H1 (cell line): ENCODE results near the gene CIBAR2. TPM values are rescaled to one million over a fixed set of nuclear protein-coding genes. Genes with fewer than 3 reads are reported as not detected.

Source experiments
- CTCF ChIA-PET: fragments of 300-600 bp; sonication (Branson Sonifier 250); formaldehyde crosslinking; loops from one replicate; lab custom pipeline; 2021; ENCODE audit not compliant: partially characterized antibody; lab: Charles Lee
- POLR2A ChIA-PET: fragments of 300-600 bp; sonication (Branson Sonifier 250); formaldehyde crosslinking; loops from one replicate; lab custom pipeline; 2021; ENCODE audit warnings: inconsistent platforms; ENCODE audit not compliant: partially characterized antibody; lab: Charles Lee
- DNase-seq, 2 experiments: peaks; one replicate each; pipeline versions ENCODE4 v3.0.0 to v3.0.0-alpha.2; 2010 to 2022; ENCODE audit warnings: low spot score in 2 of 2, low read depth in 1 of 2, mixed read lengths in 1 of 2
- FAIRE-seq: peaks from 2 replicates; lab custom pipeline; 2011; peaks lifted over from hg19 to GRCh38; lab: Jason Lieb, UNC
- H2AFZ ChIP-seq: 2 replicates; pipeline ENCODE4 v1.8.1; 2012; ENCODE audit warnings: low read length, inconsistent platforms
- H2AK5ac ChIP-seq: 2 replicates; pipeline ENCODE4 v1.6.1; 2013; ENCODE audit warnings: low read depth, low read length
- H2BK120ac ChIP-seq: replicated peaks from 2 replicates; pipeline ENCODE3; 2013; ENCODE audit warnings: low read depth, low read length, inconsistent platforms
- H2BK12ac ChIP-seq: 2 replicates; pipeline ENCODE4 v1.6.1; 2013; ENCODE audit warnings: low read depth, low read length
- H2BK15ac ChIP-seq: 2 replicates; pipeline ENCODE4 v1.6.1; 2013; ENCODE audit warnings: low read length
- H2BK20ac ChIP-seq: 2 replicates; pipeline ENCODE4 v1.6.1; 2013; ENCODE audit warnings: low read length
- H2BK5ac ChIP-seq: 2 replicates; pipeline ENCODE4 v1.6.1; 2013; ENCODE audit warnings: low read depth, low read length
- H3K14ac ChIP-seq: 2 replicates; pipeline ENCODE4 v1.6.1; 2013; ENCODE audit warnings: inconsistent platforms; ENCODE audit not compliant: insufficient read length
- H3K18ac ChIP-seq: 2 replicates; pipeline ENCODE4 v1.6.1; 2013; ENCODE audit warnings: low read length; ENCODE audit errors: extremely low read depth
- H3K23ac ChIP-seq: 2 replicates; pipeline ENCODE4 v1.6.1; 2013; ENCODE audit warnings: inconsistent platforms; ENCODE audit not compliant: insufficient read length
- H3K23me2 ChIP-seq: 2 replicates; pipeline ENCODE4 v1.6.1; 2013; ENCODE audit warnings: low read depth, low read length
- H3K27ac ChIP-seq: 2 replicates; pipeline ENCODE4 v1.6.1; 2011; ENCODE audit warnings: low read depth, low read length, inconsistent platforms
- H3K27me3 ChIP-seq, 4 experiments: replicated peaks in 1 of 4; 1 replicate in 1 of 4; 2 replicates in 3 of 4; pipeline versions ENCODE4 v1.6.1 to v1.8.1; 2011 to 2013; ENCODE audit warnings: low read length in 3 of 4, mild to moderate bottlenecking in 3 of 4, inconsistent platforms in 2 of 4, mixed read lengths in 2 of 4, moderate library complexity in 1 of 4; ENCODE audit not compliant: control insufficient read depth in 3 of 4, insufficient read depth in 3 of 4; ENCODE audit errors: extremely low read depth in 1 of 4
- H3K36me3 ChIP-seq, 4 experiments: 2 replicates each; pipeline versions ENCODE4 v1.6.1 to v1.8.1; 2011 to 2013; ENCODE audit warnings: mild to moderate bottlenecking in 4 of 4, low read length in 3 of 4, moderate library complexity in 2 of 4, control low read depth in 1 of 4, inconsistent platforms in 1 of 4; ENCODE audit not compliant: insufficient read depth in 4 of 4, control insufficient read depth in 2 of 4
- H3K4ac ChIP-seq: replicated peaks from 2 replicates; pipeline ENCODE3; 2013; ENCODE audit warnings: low read length, low read depth, mixed read lengths, inconsistent platforms; ENCODE audit not compliant: insufficient read length
- H3K4me1 ChIP-seq, 4 experiments: replicated peaks in 1 of 4; 1 replicate in 1 of 4; 2 replicates in 3 of 4; pipeline versions ENCODE4 v1.6.1 to v1.8.1; 2011 to 2013; ENCODE audit warnings: low read length in 3 of 4, inconsistent platforms in 2 of 4, mixed read lengths in 1 of 4; ENCODE audit not compliant: insufficient read depth in 4 of 4, control insufficient read depth in 3 of 4
- H3K4me2 ChIP-seq, 2 experiments: 2 replicates each; pipeline versions ENCODE4 v1.6.1 to v1.8.1; 2011 to 2013; ENCODE audit warnings: low read depth in 2 of 2, low read length in 2 of 2, control low read depth in 1 of 2, inconsistent platforms in 1 of 2, mild to moderate bottlenecking in 1 of 2; ENCODE audit not compliant: insufficient read depth in 1 of 2
- H3K4me3 ChIP-seq, 4 experiments: fragments of 200-600, 300-600 bp in 1 of 4; sonication (generic), shearing (Covaris generic), sonication (Bioruptor Twin) in 1 of 4; 2 replicates each; pipeline versions ENCODE4 v1.5.1 to v1.8.1; 2011 to 2016; ENCODE audit warnings: low read length in 4 of 4, low read depth in 3 of 4, control low read depth in 2 of 4, inconsistent platforms in 2 of 4, mild to moderate bottlenecking in 2 of 4, mixed read lengths in 1 of 4, moderate library complexity in 1 of 4; ENCODE audit not compliant: insufficient read depth in 2 of 4; ENCODE audit errors: extremely low read depth in 1 of 4
- H3K56ac ChIP-seq: replicated peaks from 2 replicates; pipeline ENCODE3; 2013; ENCODE audit warnings: low read depth, mild to moderate bottlenecking, mixed read lengths, low read length, inconsistent platforms; ENCODE audit not compliant: insufficient read length
- H3K79me1 ChIP-seq: 2 replicates; pipeline ENCODE4 v1.6.1; 2013; ENCODE audit warnings: low read depth, low read length, control low read depth
- H3K79me2 ChIP-seq, 2 experiments: 2 replicates each; pipeline versions ENCODE4 v1.6.1 to v1.8.1; 2012 to 2013; ENCODE audit warnings: low read length in 2 of 2, mild to moderate bottlenecking in 2 of 2, inconsistent platforms in 1 of 2; ENCODE audit not compliant: insufficient read depth in 2 of 2, control insufficient read depth in 1 of 2
- H3K9ac ChIP-seq, 4 experiments: replicated peaks in 1 of 4; 1 replicate in 1 of 4; 2 replicates in 3 of 4; pipeline versions ENCODE4 v1.6.1 to v1.8.1; 2011 to 2013; ENCODE audit warnings: low read depth in 3 of 4, low read length in 3 of 4, control low read depth in 2 of 4, mild to moderate bottlenecking in 2 of 4, moderate library complexity in 2 of 4, inconsistent platforms in 1 of 4; ENCODE audit errors: extremely low read depth in 1 of 4
- H3K9me3 ChIP-seq, 2 experiments: 2 replicates each; pipeline versions ENCODE4 v1.6.1 to v1.8.1; 2012 to 2013; ENCODE audit warnings: mild to moderate bottlenecking in 2 of 2, moderate library complexity in 2 of 2, control low read depth in 1 of 2, inconsistent platforms in 1 of 2, low read depth in 1 of 2, low read length in 1 of 2, mixed read lengths in 1 of 2; ENCODE audit not compliant: insufficient read depth in 2 of 2
- H4K20me1 ChIP-seq, 2 experiments: replicated peaks in 1 of 2; 2 replicates each; pipeline versions ENCODE3 to v1.8.1; 2011 to 2013; ENCODE audit warnings: inconsistent platforms in 2 of 2, low read length in 2 of 2, mild to moderate bottlenecking in 1 of 2; ENCODE audit not compliant: insufficient read depth in 2 of 2, control insufficient read depth in 1 of 2
- H4K5ac ChIP-seq: 2 replicates; pipeline ENCODE4 v1.6.1; 2013; ENCODE audit warnings: low read length, low read depth, mixed read lengths, inconsistent platforms; ENCODE audit not compliant: insufficient read length
- H4K8ac ChIP-seq: 2 replicates; pipeline ENCODE4 v1.8.0; 2013; ENCODE audit warnings: mild to moderate bottlenecking, moderate library complexity, low read length, inconsistent platforms; ENCODE audit not compliant: insufficient read depth; ENCODE audit errors: extremely low read depth
- H4K91ac ChIP-seq: replicated peaks from 2 replicates; pipeline ENCODE3; 2013; ENCODE audit warnings: low read length, mixed read lengths, inconsistent platforms; ENCODE audit not compliant: insufficient read length
- CBX5 ChIP-seq: fragments of 300-800, 300-1000 bp; sonication (generic); IDR thresholded peaks from 2 replicates; pipeline ENCODE4 v1.7.1; 2016; ENCODE audit warnings: antibody characterized with exemption, low read length, low read depth
- CTBP2 ChIP-seq: IDR thresholded peaks from 2 replicates; pipeline ENCODE4 v1.7.0; 2011; ENCODE audit warnings: borderline replicate concordance, mild to moderate bottlenecking, moderate library complexity, mixed read lengths, low read length; ENCODE audit not compliant: insufficient read depth, insufficient read length
- GABPA ChIP-seq: IDR thresholded peaks from 2 replicates; pipeline ENCODE4 v1.6.1; 2011; ENCODE audit warnings: mild to moderate bottlenecking, low read length, moderate library complexity, borderline replicate concordance; ENCODE audit not compliant: insufficient read depth
- POLR2AphosphoS5 ChIP-seq: IDR thresholded peaks from 2 replicates; pipeline ENCODE4 v1.6.1; 2011; ENCODE audit warnings: low read depth, low read length
- POU5F1 ChIP-seq: IDR thresholded peaks from 2 replicates; pipeline ENCODE4 v1.6.1; 2011; ENCODE audit warnings: low read depth, mild to moderate bottlenecking, low read length, moderate library complexity
- RXRA ChIP-seq: IDR thresholded peaks from 2 replicates; pipeline ENCODE4 v1.6.1; 2011; ENCODE audit warnings: low read depth, mild to moderate bottlenecking, low read length, moderate library complexity; ENCODE audit not compliant: insufficient read depth
- SP1 ChIP-seq: IDR thresholded peaks from 2 replicates; pipeline ENCODE4 v1.6.1; 2011; ENCODE audit warnings: low read depth, low read length
- SP4 ChIP-seq: IDR thresholded peaks from 2 replicates; pipeline ENCODE4 v1.6.1; 2012; ENCODE audit warnings: low read length, inconsistent platforms
- TEAD4 ChIP-seq: IDR thresholded peaks from 2 replicates; pipeline ENCODE4 v1.6.1; 2012; ENCODE audit warnings: low read depth, low read length, inconsistent platforms, mixed read lengths
- WGBS, 2 experiments: shearing (Covaris generic) in 1 of 2; methylation state at CpG; one replicate each; pipeline versions ENCODE4 v1.1.6 to v1.1.7; 2013 to 2015; ENCODE audit warnings: low lambda C conversion rate in 2 of 2, mixed read lengths in 2 of 2, inconsistent platforms in 1 of 2, low coverage in 1 of 2, missing lambda C conversion rate in 1 of 2; ENCODE audit not compliant: insufficient replicate concordance in 2 of 2, insufficient coverage in 1 of 2, insufficient read length in 1 of 2; ENCODE audit errors: extremely low coverage in 1 of 2, missing lambda C conversion rate in 1 of 2; 5-methylcytosine and 5-hydroxymethylcytosine counted together
- polyA plus RNA-seq, 7 experiments: library from polyadenylated mRNA; depleted of rRNA in 3 of 7; stranded (reverse) in 5 of 7; unstranded in 2 of 7; fragments of >200 nt in 5 of 7; fragments of 200-250 nt in 2 of 7; gene quantifications; 1 replicate in 5 of 7; 2 replicates in 1 of 7; 4 replicates in 1 of 7; pipeline versions ENCODE4 v1.2.1 to v1.2.3, GENCODE V29; 2011 to 2013; ENCODE audit warnings: missing spikeins in 2 of 7, mixed read lengths in 2 of 7
- total RNA-seq: library from RNA; stranded (reverse); fragmentation: NEBNext Ultra II Directional; extraction: Animal tissue kit (Norgen Biotek cat#: 25700); gene quantifications from 2 replicates; pipeline ENCODE4 v1.2.1, GENCODE V29; 2021

Gene CIBAR2
- total and polyA plus RNA-seq, 2 of the 8 experiments (the other 6 are each of a cell fraction or from before 2014, with no cell fraction given) = 0.18 TPM; not detected in 1

- Histone ChIP-seq H4K20me1 (peaks cover 0 to 2% of the 10 kb centered on the region in 2 experiments), H2BK5ac (no peak overlapping the region), H4K5ac (no peak overlapping the region), H3K4ac (no peak overlapping the region), H3K9me3 (no peaks in the 10 kb centered on the region), H3K36me3 (no peaks in the 10 kb centered on the region), H2BK12ac (no peak overlapping the region), H3K56ac (no peak overlapping the region), H3K14ac (no peak overlapping the region), H4K91ac (no peak overlapping the region), H3K23ac (no peak overlapping the region), H3K18ac (no peak overlapping the region), H3K27me3 (peaks cover 5 to 18% (median 14%) of the 10 kb centered on the region in 4 experiments), H4K8ac (no peak overlapping the region), H3K79me1 (no peaks in the 10 kb centered on the region), H2BK20ac (no peak overlapping the region), H3K4me3 (no peak overlapping the region), H3K23me2 (no peaks in the 10 kb centered on the region), H2AFZ (no peak overlapping the region), H2BK120ac (no peak overlapping the region), H3K4me1 (peaks cover 0 to 2% (median under 1%) of the 10 kb centered on the region in 4 experiments; a peak in 4 of 7 replicates), H2BK15ac (no peak overlapping the region), H3K27ac (no peak overlapping the region), H2AK5ac (no peak overlapping the region), H3K4me2 (no peak overlapping the region), H3K79me2 (no peaks in the 10 kb centered on the region), H3K9ac (no peak overlapping the region)
- FAIRE-seq = no peak
- WGBS, 2 experiments = 91% methylated on average over 13 of the region's 13 CpGs; no CpG with 5 or more reads in 1 of the 2 experiments
- TF ChIP-seq RXRA (no peak), SP1 (no peak), POU5F1 (no peak), SP4 (no peak), CBX5 (no peak), GABPA (no peak), POLR2AphosphoS5 (no peak), CTBP2 (no peak), TEAD4 (no peak)
- POLR2A ChIA-PET = no interaction called here
- no peak for DNase-seq
- CTCF ChIA-PET = interaction anchor here (0.6 to 2.9 kb wide), 3 partner anchors 10 to 164 kb away, joined by 3 to 9 read pairs (median 3); no protein-coding TSS in a partner anchor
Observed at GRCh38 chr16:85090181-85090580, 22.1 kb downstream of the CIBAR2 start.
